HepG2 (cell line): ENCODE data around the gene PRR22. TPM values are rescaled to one million over a fixed set of nuclear protein-coding genes. Genes with fewer than 3 reads are reported as not detected.

Source experiments
- FOXA3 ChIP-seq: IDR thresholded peaks from 2 replicates; pipeline ENCODE4 v1.6.1; 2016; ENCODE audit warnings: missing genetic modification reagents, missing compliant biosample characterization
- GLI4 ChIP-seq: sonication (generic); formaldehyde crosslinking; IDR thresholded peaks from 2 replicates; pipeline ENCODE4 v1.5.1; 2020; ENCODE audit warnings: missing genetic modification reagents, mild to moderate bottlenecking, moderate library complexity, borderline replicate concordance
- HOXA9 ChIP-seq: sonication (generic); formaldehyde crosslinking; IDR thresholded peaks from 2 replicates; pipeline ENCODE4 v1.8.1; 2022; ENCODE audit warnings: missing genetic modification reagents, mild to moderate bottlenecking, moderate library complexity, borderline replicate concordance
- IKZF4 ChIP-seq: sonication (generic); formaldehyde crosslinking; IDR thresholded peaks from 2 replicates; pipeline ENCODE4 v1.5.1; 2020; ENCODE audit warnings: borderline replicate concordance, mild to moderate bottlenecking, low read depth, missing genetic modification reagents; ENCODE audit errors: not compliant biosample characterization
- LCORL ChIP-seq, 2 experiments: fragments of 450-650 bp in 1 of 2; sonication (generic) in 1 of 2; formaldehyde crosslinking in 1 of 2; IDR thresholded peaks; 2 replicates each; pipeline versions ENCODE4 v1.5.0 to v1.6.1; 2017 to 2020; ENCODE audit warnings: antibody characterized with exemption in 1 of 2, missing genetic modification reagents in 1 of 2
- NFE2 ChIP-seq: sonication (generic); formaldehyde crosslinking; IDR thresholded peaks from 2 replicates; pipeline ENCODE4 v1.4.0; 2020; ENCODE audit warnings: missing genetic modification reagents
- PRMT3 ChIP-seq: sonication (generic); formaldehyde crosslinking; IDR thresholded peaks from 2 replicates; pipeline ENCODE4 v1.8.1; 2022; ENCODE audit warnings: low read depth, mild to moderate bottlenecking, moderate library complexity, missing genetic modification reagents, borderline replicate concordance
- SALL1 ChIP-seq: sonication (generic); formaldehyde crosslinking; IDR thresholded peaks from 2 replicates; pipeline ENCODE4 v1.8.0; 2022; ENCODE audit warnings: mild to moderate bottlenecking, missing genetic modification reagents
- SETDB1 ChIP-seq: sonication (generic); formaldehyde crosslinking; IDR thresholded peaks from 2 replicates; pipeline ENCODE4 v1.5.1; 2020; ENCODE audit warnings: missing genetic modification reagents, mild to moderate bottlenecking, borderline replicate concordance
- SKI ChIP-seq: fragments of 450-650 bp; IDR thresholded peaks from one replicate; pipeline ENCODE4 v1.6.1; 2018; ENCODE audit warnings: mild to moderate bottlenecking; ENCODE audit not compliant: partially characterized antibody
- SRSF1 ChIP-seq: fragments of 200-400 bp; formaldehyde crosslinking; optimal IDR thresholded peaks from 2 replicates; pipeline ENCODE3; 2017; ENCODE audit warnings: mild to moderate bottlenecking, low read depth, low read length, moderate library complexity
- TRIM24 ChIP-seq: sonication (generic); formaldehyde crosslinking; IDR thresholded peaks from 2 replicates; pipeline ENCODE4 v1.8.0; 2022; ENCODE audit warnings: mild to moderate bottlenecking, missing genetic modification reagents
- ZNF17 ChIP-seq: sonication (generic); formaldehyde crosslinking; IDR thresholded peaks from 2 replicates; pipeline ENCODE4 v1.5.0; 2020; ENCODE audit warnings: mild to moderate bottlenecking, missing genetic modification reagents
- ZNF383 ChIP-seq: sonication (generic); formaldehyde crosslinking; IDR thresholded peaks from 2 replicates; pipeline ENCODE4 v1.4.0; 2020; ENCODE audit warnings: missing genetic modification reagents, mild to moderate bottlenecking, borderline replicate concordance
- ZNF407 ChIP-seq: sonication (generic); formaldehyde crosslinking; IDR thresholded peaks from one replicate; pipeline ENCODE4 v1.5.1; 2020; ENCODE audit warnings: mild to moderate bottlenecking, missing genetic modification reagents; ENCODE audit errors: not compliant biosample characterization
- ZNF576 ChIP-seq: sonication (generic); formaldehyde crosslinking; IDR thresholded peaks from 2 replicates; pipeline ENCODE4 v1.4.0; 2020; ENCODE audit warnings: mild to moderate bottlenecking, missing genetic modification reagents
- ZNF703 ChIP-seq: sonication (generic); formaldehyde crosslinking; IDR thresholded peaks from 2 replicates; pipeline ENCODE4 v1.5.1; 2020; ENCODE audit warnings: missing genetic modification reagents, mild to moderate bottlenecking, moderate library complexity, borderline replicate concordance
- polyA plus RNA-seq, 8 experiments: library from polyadenylated mRNA; depleted of rRNA in 3 of 8; stranded (reverse) in 7 of 8; unstranded in 1 of 8; fragments of >200 nt; fragmentation: Illumina TruSeq in 4 of 8; extraction: Trizol in 4 of 8; gene quantifications; 2 replicates each; pipeline versions ENCODE4 v1.2.1 to v1.2.3, GENCODE V29; 2011 to 2016; ENCODE audit warnings: low read depth in 4 of 8, missing spikeins in 1 of 8, mixed read lengths in 1 of 8; ENCODE audit not compliant: insufficient read depth in 1 of 8
- total RNA-seq, 5 experiments: library from RNA; depleted of rRNA; stranded (reverse); fragments of >200 nt; fragmentation: Illumina TruSeq; extraction: Trizol; gene quantifications; 2 replicates each; pipeline ENCODE4 v1.2.3, GENCODE V29; 2016; ENCODE audit warnings: low read depth in 1 of 5
- TF ChIP-seq, protein P1 (sequence below): sonication (generic); formaldehyde crosslinking; IDR thresholded peaks from 2 replicates; pipeline ENCODE4 v1.5.1; 2020; ENCODE audit warnings: missing genetic modification reagents, mild to moderate bottlenecking, borderline replicate concordance

PRR22 gene
- total and polyA plus RNA-seq, 2 of the 13 experiments (the other 11 are each of a cell fraction or from before 2014, with no cell fraction given) = 0.84 to 2.3 TPM

DNA sequence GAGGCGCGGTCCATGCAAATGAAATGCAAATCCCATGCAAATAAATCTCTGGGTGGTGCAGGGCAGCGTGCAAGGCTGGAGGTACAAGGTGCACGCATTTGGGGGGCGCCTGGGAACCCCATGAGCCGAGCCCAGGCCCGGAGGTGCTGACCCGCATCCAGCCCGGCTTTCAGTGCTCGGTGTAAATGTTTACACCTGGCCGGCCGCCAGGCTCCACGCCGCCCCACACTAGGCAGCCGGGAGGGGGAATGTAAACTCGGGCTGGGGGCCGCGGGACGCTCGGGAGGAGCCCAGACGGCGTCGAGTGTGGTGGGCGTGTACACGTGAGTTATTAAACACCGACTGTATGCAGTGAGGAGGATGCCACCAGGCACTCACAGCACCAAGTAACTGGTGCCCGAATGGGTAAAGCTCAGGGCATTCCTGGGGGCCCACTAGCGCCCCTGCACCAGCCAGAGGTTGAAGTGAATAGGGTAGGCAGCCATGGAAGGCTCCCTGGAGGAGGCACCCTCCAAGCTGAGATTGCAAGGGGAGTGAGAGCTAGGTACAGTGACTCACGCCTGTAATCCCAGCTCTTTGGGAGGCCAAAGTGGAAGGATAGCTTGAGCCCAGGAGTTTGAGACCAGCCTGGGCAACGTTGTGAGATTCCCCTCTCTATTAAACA is 37.8 kb upstream of the PRR22 start (continued):
- TF ChIP-seq ZNF407 (CRISPR knock-in tag) = no peak
- TF ChIP-seq TRIM24 = no peak
- TF ChIP-seq IKZF4 = no peak
- TF ChIP-seq NFE2 (CRISPR knock-in tag) = no peak
- TF ChIP-seq ZNF576 (CRISPR knock-in tag) = no peak
- no peak for TF ChIP-seq SETDB1 (CRISPR knock-in tag)
- peak; percentile 37 for TF ChIP-seq SRSF1
- TF ChIP-seq LCORL (IDR thresholded peaks at IDR 0.05) = no peak
- peak; percentile 43; the same call in 1 of the 2 replicates for TF ChIP-seq LCORL (CRISPR knock-in tag; IDR thresholded peaks at IDR 0.05)
- no peak for TF ChIP-seq HOXA9
- no peak for TF ChIP-seq SKI
- TF ChIP-seq PRMT3 (CRISPR knock-in tag) = no peak
- TF ChIP-seq ZNF383 (CRISPR knock-in tag) = no peak
- peak; percentile 59; the same call in 1 of the 2 replicates for TF ChIP-seq SALL1 (CRISPR knock-in tag)
- no peak for TF ChIP-seq ZNF703 (CRISPR knock-in tag)
- TF ChIP-seq GLI4 = no peak
- TF ChIP-seq, protein P1, sequence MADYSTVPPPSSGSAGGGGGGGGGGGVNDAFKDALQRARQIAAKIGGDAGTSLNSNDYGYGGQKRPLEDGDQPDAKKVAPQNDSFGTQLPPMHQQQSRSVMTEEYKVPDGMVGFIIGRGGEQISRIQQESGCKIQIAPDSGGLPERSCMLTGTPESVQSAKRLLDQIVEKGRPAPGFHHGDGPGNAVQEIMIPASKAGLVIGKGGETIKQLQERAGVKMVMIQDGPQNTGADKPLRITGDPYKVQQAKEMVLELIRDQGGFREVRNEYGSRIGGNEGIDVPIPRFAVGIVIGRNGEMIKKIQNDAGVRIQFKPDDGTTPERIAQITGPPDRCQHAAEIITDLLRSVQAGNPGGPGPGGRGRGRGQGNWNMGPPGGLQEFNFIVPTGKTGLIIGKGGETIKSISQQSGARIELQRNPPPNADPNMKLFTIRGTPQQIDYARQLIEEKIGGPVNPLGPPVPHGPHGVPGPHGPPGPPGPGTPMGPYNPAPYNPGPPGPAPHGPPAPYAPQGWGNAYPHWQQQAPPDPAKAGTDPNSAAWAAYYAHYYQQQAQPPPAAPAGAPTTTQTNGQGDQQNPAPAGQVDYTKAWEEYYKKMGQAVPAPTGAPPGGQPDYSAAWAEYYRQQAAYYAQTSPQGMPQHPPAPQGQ (CRISPR knock-in tag) = no peak
- TF ChIP-seq FOXA3 = peak; percentile 54
- no peak for TF ChIP-seq ZNF17 (CRISPR knock-in tag)
